ENCODE results near the gene CDK2.

Gene CDK2

DNA sequence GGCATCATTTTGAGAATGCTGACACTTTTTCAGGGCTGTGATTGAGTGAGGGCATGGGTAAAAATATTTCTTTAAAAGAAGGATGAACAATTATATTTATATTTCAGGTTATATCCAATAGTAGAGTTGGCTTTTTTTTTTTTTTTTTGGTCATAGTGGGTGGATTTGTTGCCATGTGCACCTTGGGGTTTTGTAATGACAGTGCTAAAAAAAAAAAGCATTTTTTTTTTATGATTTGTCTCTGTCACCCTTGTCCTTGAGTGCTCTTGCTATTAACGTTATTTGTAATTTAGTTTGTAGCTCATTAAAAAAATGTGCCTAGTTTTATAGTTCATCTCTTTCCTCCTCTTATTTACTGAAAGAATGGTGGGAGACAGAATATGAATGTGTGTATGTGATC lies 5.8 kb downstream of the CDK2 start:
- H3K27ac ChIP-seq (ENCODE audit: low read length), result peak overlapping the region; percentile 51; the same call in 1 of the 2 replicates
- H3K4me1 ChIP-seq (ENCODE audit: low read length), result peaks cover 32% of the 10 kb centered on the region
- peak overlapping the region; percentile 71; the same call in 1 of the 2 replicates for H3K9ac ChIP-seq (ENCODE audit: low read length)
- H3K27me3 ChIP-seq (ENCODE audit: low read depth, low read length), result no peaks in the 10 kb centered on the region
- peak overlapping the region; percentile 81 for H3K4me3 ChIP-seq (ENCODE audit: low read length)
- no peak overlapping the region for H2AFZ ChIP-seq (ENCODE audit: low read depth, low read length)
- no peaks in the 10 kb centered on the region for H4K20me1 ChIP-seq (ENCODE audit: insufficient read depth, low read length)
- peak overlapping the region; percentile 73 for H3K4me2 ChIP-seq (ENCODE audit: low read length)
- TF ChIP-seq, protein P1, sequence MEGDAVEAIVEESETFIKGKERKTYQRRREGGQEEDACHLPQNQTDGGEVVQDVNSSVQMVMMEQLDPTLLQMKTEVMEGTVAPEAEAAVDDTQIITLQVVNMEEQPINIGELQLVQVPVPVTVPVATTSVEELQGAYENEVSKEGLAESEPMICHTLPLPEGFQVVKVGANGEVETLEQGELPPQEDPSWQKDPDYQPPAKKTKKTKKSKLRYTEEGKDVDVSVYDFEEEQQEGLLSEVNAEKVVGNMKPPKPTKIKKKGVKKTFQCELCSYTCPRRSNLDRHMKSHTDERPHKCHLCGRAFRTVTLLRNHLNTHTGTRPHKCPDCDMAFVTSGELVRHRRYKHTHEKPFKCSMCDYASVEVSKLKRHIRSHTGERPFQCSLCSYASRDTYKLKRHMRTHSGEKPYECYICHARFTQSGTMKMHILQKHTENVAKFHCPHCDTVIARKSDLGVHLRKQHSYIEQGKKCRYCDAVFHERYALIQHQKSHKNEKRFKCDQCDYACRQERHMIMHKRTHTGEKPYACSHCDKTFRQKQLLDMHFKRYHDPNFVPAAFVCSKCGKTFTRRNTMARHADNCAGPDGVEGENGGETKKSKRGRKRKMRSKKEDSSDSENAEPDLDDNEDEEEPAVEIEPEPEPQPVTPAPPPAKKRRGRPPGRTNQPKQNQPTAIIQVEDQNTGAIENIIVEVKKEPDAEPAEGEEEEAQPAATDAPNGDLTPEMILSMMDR (IDR thresholded peaks at IDR 0.05; ENCODE audit: low read depth, low read length), result no peak
- TF ChIP-seq EZH2phosphoT487 (IDR thresholded peaks at IDR 0.05; ENCODE audit: low read depth), result no peak
- peaks cover 27% of the 10 kb centered on the region for H3K36me3 ChIP-seq (replicated peaks; ENCODE audit: low read depth, low read length)
- H3K9me3 ChIP-seq (ENCODE audit: insufficient read depth, low read length), result no peaks in the 10 kb centered on the region
- H3K79me2 ChIP-seq (ENCODE audit: low read length), result peaks cover 27% of the 10 kb centered on the region

DNA sequence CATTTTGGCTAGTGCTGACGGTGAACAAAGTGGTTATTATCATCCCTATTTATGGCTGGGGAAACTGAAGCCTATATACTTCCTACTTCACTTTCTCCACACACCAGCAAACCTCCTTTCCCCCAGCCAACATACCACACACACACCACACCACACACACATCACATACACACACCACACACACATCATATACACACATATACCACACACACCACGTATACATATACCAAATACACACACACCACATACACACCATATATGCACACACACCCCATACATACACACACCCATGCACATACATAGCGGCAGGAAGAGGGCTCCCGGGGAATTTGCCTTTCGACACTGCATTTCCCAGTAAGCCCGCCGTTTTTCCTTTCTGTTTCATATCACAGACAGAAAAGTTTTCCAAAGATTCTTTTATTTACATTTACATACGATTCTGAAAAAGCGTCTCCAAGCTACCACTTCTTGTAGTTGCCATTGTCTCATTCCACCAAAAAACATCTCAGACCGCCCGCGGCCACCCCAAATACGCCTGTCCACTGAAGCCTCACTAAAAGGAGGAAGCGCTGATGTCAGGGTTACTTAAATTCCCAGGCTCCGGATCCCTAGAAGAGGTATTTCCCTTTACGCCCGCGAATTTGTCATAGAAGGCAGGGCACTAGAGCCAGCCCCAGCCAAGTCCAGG lies 6.4 kb downstream of the CDK2 start:
- TF ChIP-seq, protein P1 (IDR thresholded peaks at IDR 0.05; ENCODE audit: low read depth, low read length), result no peak
- H3K4me2 ChIP-seq (ENCODE audit: low read length), result peak overlapping the region; percentile 73
- peak overlapping the region; percentile 71 for H3K9ac ChIP-seq (ENCODE audit: low read length)
- peak overlapping the region; percentile 81 for H3K4me3 ChIP-seq (ENCODE audit: low read length)
- peaks cover 27% of the 10 kb centered on the region for H3K36me3 ChIP-seq (replicated peaks; ENCODE audit: low read depth, low read length)
- peak overlapping the region; percentile 51 for H3K27ac ChIP-seq (ENCODE audit: low read length)
- H2AFZ ChIP-seq (ENCODE audit: low read depth, low read length), result no peak overlapping the region
- H3K27me3 ChIP-seq (ENCODE audit: low read depth, low read length), result no peaks in the 10 kb centered on the region
- no peaks in the 10 kb centered on the region for H3K9me3 ChIP-seq (ENCODE audit: insufficient read depth, low read length)
- H3K4me1 ChIP-seq (ENCODE audit: low read length), result peaks cover 26% of the 10 kb centered on the region
- H4K20me1 ChIP-seq (ENCODE audit: insufficient read depth, low read length), result no peaks in the 10 kb centered on the region
- H3K79me2 ChIP-seq (ENCODE audit: low read length), result peaks cover 21% of the 10 kb centered on the region

DNA sequence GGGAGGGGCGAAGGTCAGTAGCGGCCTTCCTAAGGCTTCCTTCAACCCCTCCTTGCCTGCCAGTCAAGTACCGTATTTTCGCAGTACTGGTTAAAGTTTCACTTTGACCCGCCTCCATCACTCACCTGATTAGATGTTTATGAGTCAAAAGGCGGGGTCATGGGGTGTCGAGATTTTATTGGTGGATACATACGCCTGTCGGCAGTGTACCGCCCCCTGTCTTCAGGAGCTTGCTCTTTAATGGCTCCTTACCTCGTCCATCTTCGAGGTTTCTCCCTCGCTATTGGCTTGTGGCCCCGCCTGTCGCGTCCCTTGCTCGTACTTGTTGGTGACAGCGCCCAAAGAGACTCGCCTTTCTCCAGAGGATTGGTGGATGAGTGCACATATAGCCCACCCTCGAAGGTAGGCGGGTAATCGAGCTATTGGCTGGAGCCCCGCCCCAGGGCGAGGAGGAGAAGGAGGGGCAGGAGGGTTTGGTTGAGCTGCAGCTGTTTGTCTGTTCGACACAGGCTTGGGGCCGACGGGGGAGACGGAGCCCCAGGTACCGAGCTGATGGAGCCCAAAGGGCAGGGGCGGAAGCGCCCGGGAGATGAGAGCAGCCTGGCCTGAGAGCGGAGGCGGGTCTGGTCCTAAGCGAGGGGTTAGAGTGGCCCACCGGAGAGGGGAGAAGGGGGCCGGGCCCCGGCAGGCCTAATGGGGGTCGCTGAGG lies 7.1 kb downstream of the CDK2 start, which contains the start of gene RAB5B:
Gene RAB5B (plus strand): TSS at position 480 of the 709 bp plus-strand sequence. CDS start 12,883 bp downstream, outside the sequence.
- H3K9ac ChIP-seq (ENCODE audit: low read length), result peak within 1 kb of the TSS; percentile 86
- peaks cover 20% of the 10 kb centered on the region for H3K36me3 ChIP-seq (replicated peaks; ENCODE audit: low read depth, low read length)
- peaks cover 21% of the 10 kb centered on the region for H3K4me1 ChIP-seq (ENCODE audit: low read length)
- TF ChIP-seq, protein P1 (IDR thresholded peaks at IDR 0.05; ENCODE audit: low read depth, low read length), result no peak
- no peak for TF ChIP-seq EZH2phosphoT487 (IDR thresholded peaks at IDR 0.05; ENCODE audit: low read depth)
- H3K27ac ChIP-seq (ENCODE audit: low read length), result peak within 1 kb of the TSS; percentile 61
- H3K4me3 ChIP-seq (ENCODE audit: low read length), result peak within 1 kb of the TSS; percentile 87
- H3K79me2 ChIP-seq (ENCODE audit: low read length), result peaks cover 20% of the 10 kb centered on the region
- H4K20me1 ChIP-seq (ENCODE audit: insufficient read depth, low read length), result no peaks in the 10 kb centered on the region
- peak within 1 kb of the TSS; percentile 75 for H3K4me2 ChIP-seq (ENCODE audit: low read length)
- no peaks in the 10 kb centered on the region for H3K9me3 ChIP-seq (ENCODE audit: insufficient read depth, low read length)
- H2AFZ ChIP-seq (ENCODE audit: low read depth, low read length), result no peak within 1 kb of the TSS
- H3K27me3 ChIP-seq (ENCODE audit: low read depth, low read length), result no peaks in the 10 kb centered on the region

DNA sequence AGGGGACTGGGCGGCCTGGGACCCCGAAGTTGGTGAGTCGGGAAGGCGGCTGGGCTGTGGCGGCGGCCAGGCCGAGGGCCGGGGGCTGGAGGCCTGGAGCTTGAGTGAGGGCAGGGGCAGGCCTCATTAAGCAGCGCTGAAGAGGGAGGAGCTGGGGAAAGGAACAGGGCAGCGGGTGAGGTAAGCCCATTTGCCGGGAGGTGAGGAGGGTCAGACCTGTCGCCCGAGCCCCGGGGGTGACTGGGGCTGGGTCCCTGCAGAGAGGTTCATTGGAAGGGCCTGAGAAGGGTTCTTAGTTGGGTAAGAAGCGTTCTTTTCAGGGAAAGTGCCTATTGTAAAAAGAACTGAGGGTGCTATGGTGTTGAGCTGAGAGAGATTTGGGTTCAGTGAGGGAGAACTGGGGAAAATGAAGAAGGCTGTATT lies 7.7 kb downstream of the CDK2 start:
- Histone ChIP-seq H3K4me3 (ENCODE audit: low read length) (peak overlapping the region; percentile 87), H2AFZ (ENCODE audit: low read depth, low read length) (no peak overlapping the region), H3K9me3 (ENCODE audit: insufficient read depth, low read length) (no peaks in the 10 kb centered on the region), H3K36me3 (replicated peaks; ENCODE audit: low read depth, low read length) (peaks cover 17% of the 10 kb centered on the region), H3K79me2 (ENCODE audit: low read length) (peaks cover 20% of the 10 kb centered on the region), H3K4me1 (ENCODE audit: low read length) (peaks cover 16% of the 10 kb centered on the region), H3K27ac (ENCODE audit: low read length) (peak overlapping the region; percentile 61), H3K9ac (ENCODE audit: low read length) (peak overlapping the region; percentile 86), H4K20me1 (ENCODE audit: insufficient read depth, low read length) (no peaks in the 10 kb centered on the region), H3K4me2 (ENCODE audit: low read length) (peak overlapping the region; percentile 75), H3K27me3 (ENCODE audit: low read depth, low read length) (no peaks in the 10 kb centered on the region)
- TF ChIP-seq, protein P1 (IDR thresholded peaks at IDR 0.05; ENCODE audit: low read depth, low read length), result no peak
- TF ChIP-seq EZH2phosphoT487 (IDR thresholded peaks at IDR 0.05; ENCODE audit: low read depth), result no peak

Data from OCI-LY3 (cell line).